Measurements from ENCODE around the gene ABCC2.
A peak's percentile ranks its signal among the peaks of the same experiment; 100 is the strongest.
"Not testable (repeated sequence)": the region's sequence is repeated elsewhere in the genome, so short reads cannot be mapped to it uniquely, and the experiment has no call there.

The ABCC2 gene

DNA sequence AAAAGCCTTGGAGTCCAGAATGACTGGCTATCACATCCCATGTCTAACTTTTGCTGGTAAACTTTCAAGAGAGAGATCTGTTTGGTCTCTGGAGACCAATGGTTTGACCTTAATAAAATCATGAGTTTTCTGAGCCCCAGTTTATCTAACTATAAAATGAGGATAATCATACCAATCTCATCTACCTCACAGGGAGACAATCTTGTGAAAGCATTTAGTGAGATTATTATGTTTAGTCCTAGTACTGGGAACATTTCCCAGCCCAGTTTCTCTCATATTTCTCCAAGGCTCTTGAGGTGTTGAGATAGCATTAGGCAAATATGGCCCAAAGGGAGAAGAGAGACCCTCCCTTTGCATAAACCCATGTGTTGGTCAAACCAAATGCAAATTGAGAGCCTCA, 25.8 kb downstream of the ABCC2 start:
- DNase-seq (ENCODE audit: low read depth in 2 of 2) = no peak

DNA sequence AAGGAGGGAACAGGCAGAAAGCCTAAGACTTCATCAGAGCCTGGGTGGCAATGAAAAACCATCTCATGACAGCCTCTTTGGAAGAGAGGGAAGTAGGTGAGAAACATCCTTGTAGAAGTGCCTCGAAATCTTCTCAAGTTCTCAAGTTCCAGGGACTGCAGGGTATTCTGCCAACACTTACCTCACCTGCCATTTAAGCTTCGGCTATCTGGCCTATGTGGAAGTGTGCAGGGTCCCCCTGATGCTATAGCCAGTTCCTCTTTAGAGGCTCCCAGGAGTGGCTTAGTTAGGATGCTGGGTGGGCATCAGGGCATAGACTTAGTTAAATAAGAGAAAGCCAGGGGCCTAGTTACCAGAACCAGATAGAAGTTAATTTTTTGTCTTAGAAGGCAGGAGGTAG, 27.0 kb downstream of the ABCC2 start:
- no peak for DNase-seq (ENCODE audit: low read depth in 2 of 2)

DNA sequence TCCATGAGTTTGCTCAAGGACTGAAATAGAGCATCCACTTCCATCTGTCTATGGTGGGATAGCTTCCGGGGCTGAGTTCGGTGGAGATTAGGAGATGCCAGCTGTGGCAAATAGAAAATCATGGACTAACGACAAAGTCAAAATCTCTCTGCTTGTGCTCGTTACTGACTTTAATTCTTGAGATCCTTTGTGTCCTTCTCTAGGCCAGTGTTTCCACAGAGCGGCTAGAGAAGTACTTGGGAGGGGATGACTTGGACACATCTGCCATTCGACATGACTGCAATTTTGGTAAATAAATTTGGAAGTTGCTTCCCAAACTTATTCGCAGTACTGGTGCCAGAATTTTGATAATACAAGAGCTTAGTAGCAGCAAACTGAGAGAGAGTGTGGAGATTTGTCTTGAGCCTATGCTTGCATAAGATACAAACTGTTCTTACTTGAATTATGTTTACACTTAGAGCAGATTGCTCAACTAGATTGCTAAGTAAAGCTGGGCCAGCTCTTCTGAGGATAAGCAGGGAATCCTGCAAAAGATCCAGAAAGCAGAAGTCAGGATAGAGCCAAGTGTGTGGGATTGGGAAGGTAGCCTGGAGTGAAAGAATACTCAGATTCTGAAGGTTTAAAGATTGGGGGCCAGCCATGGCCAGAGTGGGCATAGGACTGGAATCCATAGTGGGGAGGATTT, 27.6 kb downstream of the ABCC2 start:
- DNase-seq (ENCODE audit: low read depth in 2 of 2) = no peak

DNA sequence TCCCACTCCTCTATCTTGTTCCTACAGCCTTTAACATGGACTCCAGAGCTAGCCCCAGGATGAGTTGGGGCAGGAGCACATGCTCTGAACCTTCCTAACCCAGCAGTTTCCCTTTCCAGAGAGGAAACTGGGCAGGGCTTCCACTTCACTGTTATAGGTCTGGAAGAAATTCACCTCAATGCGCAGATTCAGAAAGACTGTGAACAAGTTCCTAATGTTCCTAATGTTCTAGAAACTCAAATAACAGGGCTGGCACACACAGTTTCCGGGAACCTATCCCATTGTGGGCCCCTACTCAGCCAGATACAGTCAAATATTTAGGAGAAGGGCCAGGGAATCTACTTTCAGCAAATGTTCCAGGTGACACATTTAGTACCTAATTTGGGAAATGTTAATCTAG, 29.7 kb downstream of the ABCC2 start:
- no peak for DNase-seq (ENCODE audit: low read depth in 2 of 2)

DNA sequence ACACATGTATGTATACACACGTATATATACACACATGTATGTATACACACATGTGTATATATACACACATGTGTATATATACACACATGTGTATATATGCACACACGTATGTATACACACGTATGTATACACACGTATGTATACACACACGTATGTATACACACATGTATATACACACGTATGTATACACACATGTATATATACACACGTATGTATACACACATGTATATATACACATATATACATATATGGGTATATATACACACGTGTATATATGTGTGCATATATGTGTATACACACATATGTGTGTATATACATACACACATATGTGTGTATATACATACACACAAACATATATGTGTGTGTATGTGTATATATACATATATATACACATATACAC, 31.7 kb downstream of the ABCC2 start:
- DNase-seq (ENCODE audit: low read depth in 2 of 2) = no peak

DNA sequence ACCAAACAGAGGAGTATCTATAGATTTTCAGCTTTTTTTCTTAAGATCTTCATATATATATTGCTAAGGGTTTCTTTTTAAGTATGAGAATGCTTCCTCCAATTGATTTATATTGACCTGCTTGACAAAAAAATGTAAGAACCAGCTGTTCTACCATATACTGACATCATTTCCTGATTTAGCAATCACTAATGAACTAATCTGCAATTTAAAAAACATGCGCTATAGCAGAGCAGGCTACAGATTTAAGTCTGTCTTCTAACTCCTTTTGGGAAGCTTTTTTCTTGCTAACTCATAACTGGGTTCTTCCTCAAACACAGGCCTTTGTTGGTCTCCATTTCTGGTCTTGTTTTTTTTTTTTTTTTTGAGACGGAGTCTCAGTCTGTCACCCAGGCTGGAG, 33.2 kb downstream of the ABCC2 start:
- DNase-seq (ENCODE audit: low read depth in 2 of 2) = no peak

DNA sequence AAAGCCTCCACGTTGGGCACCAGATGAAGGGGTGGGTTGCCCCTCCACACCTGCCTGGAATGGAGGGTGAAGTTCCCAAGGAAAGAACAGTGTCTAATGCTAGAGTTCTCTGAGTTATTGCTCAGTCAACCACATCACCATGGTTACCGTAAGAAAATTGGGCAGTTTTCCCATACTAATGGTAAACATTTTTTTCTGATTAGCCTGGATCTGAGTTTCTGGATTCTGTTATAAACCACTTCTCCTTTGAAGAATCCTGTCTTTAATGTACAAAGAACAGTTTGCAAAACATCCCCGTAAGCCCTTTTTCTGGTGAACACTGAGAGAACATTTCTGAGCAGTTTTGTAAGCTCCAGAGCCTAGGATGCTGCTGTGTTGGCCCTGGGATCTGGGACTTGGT, 45.5 kb downstream of the ABCC2 start:
- no peak for DNase-seq (ENCODE audit: low read depth in 2 of 2)

DNA sequence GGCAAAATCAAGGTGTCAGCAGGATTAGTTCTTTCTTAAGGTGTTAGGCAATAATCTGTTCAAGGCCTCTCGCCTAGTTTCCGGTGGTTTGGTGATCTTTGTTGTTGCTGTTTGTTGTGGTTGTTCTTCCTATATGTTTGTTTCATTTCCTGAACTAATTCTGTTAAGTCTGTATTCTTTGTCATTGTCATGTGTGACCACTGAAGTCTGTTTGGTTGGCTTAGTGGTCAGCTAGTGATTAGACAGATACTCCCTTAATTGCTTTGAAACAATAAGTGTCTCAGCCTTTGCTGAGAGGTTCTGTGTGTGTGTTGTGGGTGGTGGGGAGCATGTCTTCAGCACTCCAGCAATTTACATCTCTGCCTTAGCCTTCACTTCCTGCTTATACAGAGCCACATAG, 46.0 kb downstream of the ABCC2 start:
- DNase-seq (ENCODE audit: low read depth in 2 of 2) = no peak

DNA sequence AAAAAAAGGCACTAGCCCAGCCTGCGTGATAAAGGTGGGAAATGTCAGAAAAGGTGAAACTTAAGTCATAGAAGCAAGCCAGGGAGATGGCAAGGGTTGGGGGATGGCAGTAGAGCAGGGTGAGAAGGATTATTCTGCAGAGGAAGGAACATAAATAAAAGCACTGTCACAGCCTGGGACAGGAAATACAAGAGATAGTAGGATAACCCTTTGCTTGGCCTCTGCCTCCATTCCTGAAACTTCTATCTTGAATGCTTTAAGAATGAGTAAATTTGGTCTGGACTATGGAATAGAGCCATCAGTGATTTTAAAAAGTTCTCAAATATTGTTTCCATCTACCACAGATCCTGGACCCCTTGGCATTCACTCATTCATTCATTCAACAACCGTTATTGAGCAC, 50.0 kb downstream of the ABCC2 start:
- DNase-seq (ENCODE audit: low read depth in 2 of 2) = no peak

DNA sequence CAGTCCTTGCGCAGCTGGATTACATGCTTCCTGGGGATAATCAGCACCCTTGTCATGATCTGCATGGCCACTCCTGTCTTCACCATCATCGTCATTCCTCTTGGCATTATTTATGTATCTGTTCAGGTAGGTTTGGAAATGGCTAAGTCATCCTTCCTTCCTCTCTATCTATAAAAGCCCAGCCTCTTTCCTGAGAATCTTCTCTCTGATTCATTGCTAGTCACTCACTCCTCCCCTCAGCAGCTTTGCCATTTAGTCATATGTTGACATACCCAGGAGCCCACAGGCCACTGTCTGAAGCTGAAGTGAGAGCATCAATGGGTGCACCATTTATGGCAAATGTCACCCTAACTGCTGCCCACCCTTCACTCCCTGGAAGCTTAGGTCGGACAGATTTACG, 52.0 kb downstream of the ABCC2 start:
- DNase-seq (ENCODE audit: low read depth in 2 of 2) = no peak

DNA sequence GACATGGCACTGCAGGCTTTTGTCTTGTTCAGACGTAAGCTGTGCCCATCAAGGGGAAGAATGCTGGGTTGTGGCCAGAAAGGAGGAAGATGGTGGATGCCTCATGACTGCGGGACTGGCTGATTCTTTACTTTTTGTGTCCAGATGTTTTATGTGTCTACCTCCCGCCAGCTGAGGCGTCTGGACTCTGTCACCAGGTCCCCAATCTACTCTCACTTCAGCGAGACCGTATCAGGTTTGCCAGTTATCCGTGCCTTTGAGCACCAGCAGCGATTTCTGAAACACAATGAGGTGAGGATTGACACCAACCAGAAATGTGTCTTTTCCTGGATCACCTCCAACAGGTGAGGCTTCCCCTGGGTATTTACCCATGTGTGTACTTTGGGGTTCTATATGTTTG, 53.5 kb downstream of the ABCC2 start:
- DNase-seq (ENCODE audit: low read depth in 2 of 2) = no peak

DNA sequence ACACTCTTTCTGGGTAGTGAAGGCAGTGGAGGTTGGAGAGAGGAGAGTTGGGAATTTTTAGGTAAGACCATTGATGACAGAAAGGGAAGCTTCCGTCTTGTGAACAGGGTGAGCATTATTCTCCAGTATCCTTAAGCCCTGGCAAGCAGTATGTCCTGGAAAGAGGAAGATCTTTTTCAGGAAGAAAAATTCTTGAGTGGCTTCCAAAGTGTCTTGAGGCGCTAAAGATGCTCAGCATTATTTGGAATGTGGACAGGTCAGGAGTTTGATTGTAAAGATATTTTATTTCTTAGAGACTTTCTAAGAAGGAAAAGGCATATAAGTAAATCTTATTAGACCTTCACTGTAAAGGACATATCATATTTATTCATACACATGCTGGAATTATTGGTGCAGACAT, 54.3 kb downstream of the ABCC2 start:
- DNase-seq (ENCODE audit: low read depth in 2 of 2) = no peak

DNA sequence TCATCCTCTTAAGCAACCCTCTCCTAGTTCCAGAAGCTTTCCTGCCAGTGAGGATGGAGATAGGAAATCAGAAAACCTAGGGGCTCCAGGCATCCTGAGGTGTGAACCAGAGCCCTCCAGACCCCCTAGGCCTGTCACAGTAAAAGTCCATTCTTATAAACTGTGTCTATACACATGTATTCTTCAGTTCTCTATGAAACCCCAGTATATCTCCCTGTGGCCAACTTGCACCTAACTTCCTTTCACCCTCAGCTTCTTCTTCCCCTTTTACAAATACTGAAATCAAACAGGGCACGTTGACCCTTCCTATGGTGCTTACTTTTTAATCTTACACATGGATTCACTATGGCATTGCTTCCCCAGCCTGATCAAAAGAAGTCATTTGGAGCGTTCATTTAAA, 58.4 kb downstream of the ABCC2 start:
- not testable (repeated sequence) for DNase-seq (ENCODE audit: low read depth in 2 of 2)

DNA sequence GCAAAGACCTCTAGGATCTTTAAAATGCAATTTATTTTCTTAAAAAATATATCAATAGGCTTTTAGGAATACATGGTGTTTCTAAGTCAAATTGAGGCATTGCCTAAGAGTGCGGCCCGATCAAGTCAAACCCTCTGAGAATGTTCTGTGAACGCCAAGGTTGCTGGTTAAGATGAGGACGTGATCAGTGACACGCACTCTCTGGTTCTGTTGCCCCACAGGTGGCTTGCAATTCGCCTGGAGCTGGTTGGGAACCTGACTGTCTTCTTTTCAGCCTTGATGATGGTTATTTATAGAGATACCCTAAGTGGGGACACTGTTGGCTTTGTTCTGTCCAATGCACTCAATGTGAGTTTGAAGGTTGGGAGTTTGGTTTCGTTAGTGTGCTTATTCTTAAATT, 59.3 kb downstream of the ABCC2 start:
- no peak for DNase-seq (ENCODE audit: low read depth in 2 of 2)

DNA sequence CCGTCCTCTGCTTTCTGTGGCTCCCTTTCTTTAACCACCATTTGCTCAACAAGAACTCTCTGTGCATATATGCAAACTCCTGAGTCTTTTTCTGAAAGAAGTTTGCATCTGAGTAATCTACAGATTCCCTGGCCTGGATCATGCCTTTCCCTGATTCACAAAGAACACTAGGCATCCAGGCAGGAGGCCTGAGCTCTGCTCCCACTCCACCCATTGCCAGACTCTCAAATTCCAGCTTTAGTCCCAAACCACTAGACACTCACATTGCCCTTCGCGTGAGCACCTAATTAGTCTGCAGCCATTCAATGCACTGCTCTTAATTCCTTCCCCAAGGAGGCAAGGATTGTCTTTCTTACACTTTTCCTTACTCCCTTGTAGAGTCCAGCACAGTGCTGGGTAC, 60.9 kb downstream of the ABCC2 start:
- no peak for DNase-seq (ENCODE audit: low read depth in 2 of 2)

DNA sequence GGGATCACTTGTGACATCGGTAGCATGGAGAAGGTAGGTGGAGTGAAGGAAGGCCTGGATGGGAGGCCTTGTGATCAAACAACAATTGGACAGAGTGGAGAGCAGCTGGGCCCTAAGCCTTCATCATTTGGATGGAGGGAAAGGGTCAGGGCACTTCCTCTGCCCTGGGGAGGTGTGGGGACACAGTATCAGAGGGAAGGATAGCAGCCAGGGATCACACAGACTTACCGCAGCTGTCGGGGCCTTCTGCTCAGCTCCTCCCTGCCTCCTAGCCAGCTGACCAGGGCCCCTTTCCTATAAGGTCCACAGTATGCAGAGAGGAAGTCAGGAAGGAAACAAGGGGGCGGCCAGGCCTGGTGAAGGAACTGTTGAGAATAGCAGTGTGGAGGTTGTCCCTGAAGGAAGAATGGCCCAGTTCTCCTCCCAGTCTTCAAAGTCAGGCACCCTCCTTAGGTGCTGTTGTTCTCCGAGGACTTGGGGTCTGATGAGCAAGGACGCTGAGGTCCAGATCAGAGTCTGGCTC, 62.1 kb downstream of the ABCC2 start:
- DNase-seq (ENCODE audit: low read depth in 2 of 2) = no peak

DNA sequence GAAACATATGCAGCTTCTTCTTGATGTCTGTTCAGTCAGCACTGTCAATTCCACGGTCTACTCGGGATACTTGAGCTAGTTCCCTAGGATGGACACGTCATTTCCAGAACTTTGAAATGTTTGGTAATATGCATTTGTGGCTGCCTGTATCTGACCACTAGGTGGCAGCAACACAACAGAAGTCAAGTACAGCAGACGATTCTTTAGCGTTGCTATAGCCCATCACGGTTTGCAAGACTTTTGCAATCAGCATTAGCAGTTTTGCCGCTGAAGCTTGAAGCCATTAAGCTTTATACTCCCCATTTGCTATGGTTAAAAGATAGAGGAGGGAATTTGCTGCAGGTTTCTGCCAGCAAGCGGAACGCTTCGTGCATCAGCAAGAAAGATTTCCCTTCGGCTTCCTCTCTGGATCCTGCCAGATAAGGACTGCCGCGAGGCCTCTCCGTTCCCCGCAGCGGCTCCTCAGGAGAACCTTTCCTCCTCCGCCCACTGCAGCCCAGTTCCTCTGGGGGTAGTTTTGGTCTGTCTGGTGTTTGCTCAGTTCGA, 63.5 kb downstream of the ABCC2 start:
- DNase-seq (ENCODE audit: low read depth in 2 of 2) = peak; percentile 33 to 56

DNA sequence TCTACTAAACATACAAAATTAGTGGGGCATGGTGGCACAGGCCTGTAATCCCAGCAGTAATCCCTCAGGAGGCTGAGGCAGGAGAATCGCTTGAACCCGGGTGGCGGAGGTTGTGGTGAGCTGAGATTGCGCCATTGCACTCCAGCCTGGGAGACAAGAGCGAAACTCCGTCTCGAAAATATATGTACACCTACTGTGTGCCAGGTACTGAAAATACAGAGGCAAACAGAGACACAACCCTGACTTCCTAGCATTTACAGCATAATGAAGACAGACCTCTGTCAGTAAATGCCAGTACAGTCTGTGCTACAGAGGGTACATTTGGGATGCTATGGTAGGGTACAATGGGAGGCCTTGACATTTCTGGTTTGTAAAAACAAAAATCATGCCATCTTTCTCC, 66.6 kb downstream of the ABCC2 start:
- DNase-seq (ENCODE audit: low read depth in 2 of 2) = no peak

DNA sequence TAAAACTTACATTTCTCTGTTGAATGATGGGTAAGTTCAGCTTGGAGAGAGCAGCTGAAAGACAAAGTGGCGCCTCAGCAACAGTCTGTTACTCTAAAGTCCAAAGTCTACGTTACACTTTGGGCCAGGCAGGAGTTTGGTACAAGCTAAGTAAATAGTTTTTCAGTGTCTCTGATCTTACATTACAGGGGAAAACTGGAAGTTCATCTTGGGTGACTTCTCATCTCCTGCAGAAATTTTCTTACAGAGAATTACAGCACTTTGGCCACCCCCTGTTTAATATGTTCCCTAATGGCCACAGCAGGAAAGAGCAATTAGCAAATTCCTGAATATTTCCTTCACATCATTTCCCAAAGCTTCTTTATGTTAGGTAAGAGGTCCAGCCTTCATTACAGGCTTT, 67.1 kb downstream of the ABCC2 start:
- DNase-seq (ENCODE audit: low read depth in 2 of 2) = no peak

DNA sequence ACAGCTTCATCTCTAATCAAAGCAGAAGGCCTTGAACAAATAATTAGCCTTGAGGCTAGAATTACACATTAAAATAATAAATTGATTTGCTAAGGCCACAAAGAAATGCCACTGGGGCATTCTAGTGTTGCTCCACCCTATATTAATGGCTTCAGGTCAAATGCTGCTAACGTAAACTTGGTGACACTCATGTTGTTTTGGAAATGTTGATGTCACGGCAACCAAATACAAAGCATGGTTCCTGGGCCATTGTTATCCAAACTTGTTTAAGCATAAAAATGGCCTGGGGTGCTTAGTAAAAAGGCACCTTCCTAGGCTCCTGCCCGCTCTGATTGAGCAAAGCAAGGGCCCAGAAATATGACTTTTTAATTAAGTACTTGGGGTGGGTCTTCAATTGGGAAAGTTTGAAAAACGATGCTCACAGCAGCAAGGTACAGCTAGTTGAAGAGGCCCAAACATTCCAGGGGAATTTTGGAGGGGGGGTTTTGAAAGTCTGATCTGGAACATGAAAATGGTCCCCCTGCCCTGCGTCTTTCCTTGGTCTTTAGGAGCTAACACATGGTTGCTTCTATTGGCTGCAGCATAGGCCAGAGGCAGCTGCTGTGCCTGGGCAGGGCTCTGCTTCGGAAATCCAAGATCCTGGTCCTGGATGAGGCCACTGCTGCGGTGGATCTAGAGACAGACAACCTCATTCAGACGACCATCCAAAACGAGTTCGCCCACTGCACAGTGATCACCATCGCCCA, 67.8 kb downstream of the ABCC2 start:
- DNase-seq (ENCODE audit: low read depth in 2 of 2) = no peak

DNA sequence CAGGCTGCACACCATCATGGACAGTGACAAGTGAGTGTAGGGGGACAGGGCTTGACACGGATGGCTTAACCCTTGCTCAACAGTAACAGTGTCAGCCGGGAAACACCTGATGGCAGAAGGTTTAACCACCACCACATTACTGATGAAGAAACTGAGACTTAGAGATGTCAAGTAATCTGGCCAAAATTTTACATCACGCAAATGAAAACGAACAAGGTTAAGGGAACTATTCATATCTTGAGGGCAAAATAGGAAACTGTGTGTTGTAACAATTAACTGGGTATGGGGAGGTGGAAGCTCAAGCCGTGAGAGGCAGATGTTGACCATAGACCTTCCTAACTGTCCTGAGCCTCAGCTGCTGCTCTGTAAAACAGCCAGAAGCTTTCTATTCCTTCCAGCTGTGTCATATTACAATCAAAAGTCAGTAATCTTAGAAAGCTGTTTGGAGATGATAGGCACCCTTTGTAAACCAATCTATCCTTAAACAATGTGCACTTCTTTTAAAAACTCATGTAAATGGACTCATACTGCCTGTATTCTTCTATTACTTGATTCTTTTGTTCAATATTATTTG, 68.4 kb downstream of the ABCC2 start:
- DNase-seq (ENCODE audit: low read depth in 2 of 2) = no peak

DNA sequence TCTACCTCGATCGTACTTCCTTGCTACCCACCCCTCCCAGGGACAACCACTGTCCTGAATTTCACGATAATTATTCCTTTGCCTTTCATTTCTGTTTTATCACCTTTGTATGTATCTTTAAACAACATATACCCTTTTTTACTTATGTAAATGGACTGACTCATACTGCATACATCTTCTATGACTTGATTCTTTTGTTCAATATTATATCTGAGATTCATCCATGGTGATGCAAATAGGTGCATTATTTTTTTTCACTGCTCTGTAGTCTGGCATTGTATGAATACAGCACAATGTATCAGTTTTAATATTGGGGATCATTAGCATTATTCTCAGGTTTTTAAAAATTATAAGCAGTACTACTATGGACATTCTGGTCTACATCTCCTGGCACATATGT, 69.4 kb downstream of the ABCC2 start:
- DNase-seq (ENCODE audit: low read depth in 2 of 2) = no peak
